Stimulated activated CD4-positive, alpha-beta T cell treated with anti-CD3 and anti-CD28 coated beads, Interleukin-1b, Interleukin-23, amount 100 ng/mL, for 1 hour (primary cell): ENCODE results near the gene TTR.

Experiments
- DNase-seq, 2 donors: peaks; one replicate each; pipeline ENCODE4 v3.0.0-alpha.2; 2020; ENCODE audit warnings: low read depth in 2 of 2

The TTR gene

GRCh38 chr18:31579375-31579774, 12.3 kb upstream of the TTR start:
- no peak for DNase-seq

DNA sequence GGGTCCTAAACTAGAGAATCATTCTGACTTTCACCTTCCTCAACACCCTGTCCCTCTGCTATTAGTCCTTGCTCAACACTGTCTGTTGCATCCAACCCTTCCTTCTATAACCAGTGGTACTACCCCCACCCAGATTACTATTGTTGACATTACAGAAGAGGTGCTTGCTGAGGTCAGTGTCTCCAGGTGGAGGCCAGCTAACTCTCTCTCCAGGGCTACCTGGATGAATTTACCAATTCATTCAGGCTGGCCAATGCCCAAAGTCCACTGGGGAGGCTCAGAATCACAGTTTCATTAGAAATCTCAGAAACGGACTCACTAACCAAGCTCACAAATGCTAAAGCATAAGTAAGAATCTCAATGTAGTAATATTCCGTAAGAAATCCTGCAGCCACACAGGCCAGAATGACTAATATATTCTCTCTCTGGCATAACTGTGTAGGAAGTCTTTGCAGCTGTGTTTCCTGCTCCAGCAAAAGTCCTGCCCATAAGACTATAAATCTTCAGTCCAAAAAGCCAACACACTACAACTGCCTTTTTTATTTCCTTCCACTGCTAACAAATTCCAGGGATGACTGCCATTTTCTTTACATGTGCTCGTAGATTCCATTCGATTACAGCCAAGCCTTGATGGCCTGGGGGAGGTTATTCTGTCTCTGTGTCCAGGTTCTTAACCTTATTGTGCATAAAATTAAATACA, 10.0 kb upstream of the TTR start:
- DNase-seq, result no peak

DNA sequence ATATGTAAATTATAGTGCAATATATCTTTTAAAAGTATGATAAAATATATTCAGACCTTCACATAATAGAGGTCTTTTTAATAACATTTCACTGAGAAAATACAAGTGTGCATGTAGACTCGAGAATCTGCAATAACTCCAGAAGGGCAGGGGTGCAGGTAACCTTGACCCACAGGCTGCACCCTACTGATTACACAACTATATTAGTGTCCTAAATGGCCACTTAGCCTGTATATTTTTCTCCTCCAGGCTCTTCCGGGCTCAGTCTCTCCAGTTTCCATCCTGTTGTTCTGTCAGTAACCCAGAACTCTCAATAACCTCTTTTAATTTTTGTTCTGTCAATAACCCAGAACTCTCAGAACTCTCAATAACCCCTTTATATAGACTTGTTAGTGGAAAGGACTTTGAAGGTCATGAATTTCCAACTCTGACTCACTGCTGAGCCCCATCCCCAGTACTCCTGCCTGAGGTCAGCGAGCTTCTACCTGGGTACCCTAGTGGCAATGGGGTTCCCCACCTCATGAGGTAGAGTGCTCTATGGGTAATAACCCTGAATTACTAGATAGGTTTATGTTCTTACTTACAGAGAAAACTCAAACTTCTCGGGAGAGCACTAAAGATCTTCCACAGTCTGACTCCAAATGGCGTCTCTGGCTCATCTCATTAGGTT, 8.4 kb upstream of the TTR start:
- DNase-seq, result no peak

- DNase-seq, result no peak
Observed at GRCh38 chr18:31585991-31586390, 5.7 kb upstream of the TTR start.

DNA sequence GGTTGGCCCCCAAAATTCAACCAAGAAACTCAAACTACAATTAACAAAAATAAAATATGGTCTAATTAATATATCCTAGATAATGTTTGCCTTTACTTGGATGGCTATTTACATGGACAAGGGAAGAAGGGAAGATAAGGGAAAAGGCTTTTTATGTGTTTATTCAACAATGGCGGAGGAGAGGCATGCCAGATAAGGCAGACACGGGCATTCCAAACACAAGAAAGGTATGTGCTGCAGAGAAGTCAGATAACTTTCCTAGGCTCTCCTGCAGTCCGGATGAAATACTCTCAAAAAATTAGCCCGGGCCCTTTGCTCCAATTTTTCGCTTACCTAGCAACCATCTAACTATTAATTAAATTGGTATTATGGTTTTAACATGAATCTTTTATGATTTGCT, 5.1 kb upstream of the TTR start:
- no peak for DNase-seq

- DNase-seq, result no peak
Observed at GRCh38 chr18:31587529-31587928, 4.1 kb upstream of the TTR start.

GRCh38 chr18:31590570-31590969, 1.1 kb upstream of the TTR start:
- no peak for DNase-seq

DNA sequence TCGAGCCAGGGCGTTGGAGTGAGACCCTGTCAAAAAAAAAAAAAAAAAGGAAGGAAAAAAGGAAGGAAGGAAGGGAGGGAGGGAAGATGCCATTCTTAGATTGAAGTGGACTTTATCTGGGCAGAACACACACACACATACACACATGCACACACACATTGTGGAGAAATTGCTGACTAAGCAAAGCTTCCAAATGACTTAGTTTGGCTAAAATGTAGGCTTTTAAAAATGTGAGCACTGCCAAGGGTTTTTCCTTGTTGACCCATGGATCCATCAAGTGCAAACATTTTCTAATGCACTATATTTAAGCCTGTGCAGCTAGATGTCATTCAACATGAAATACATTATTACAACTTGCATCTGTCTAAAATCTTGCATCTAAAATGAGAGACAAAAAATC, 564 bp upstream of the TTR start:
- DNase-seq, result no peak

- DNase-seq, result no peak
Observed at GRCh38 chr18:31592506-31593157, 955 bp downstream of the TTR start.

DNA sequence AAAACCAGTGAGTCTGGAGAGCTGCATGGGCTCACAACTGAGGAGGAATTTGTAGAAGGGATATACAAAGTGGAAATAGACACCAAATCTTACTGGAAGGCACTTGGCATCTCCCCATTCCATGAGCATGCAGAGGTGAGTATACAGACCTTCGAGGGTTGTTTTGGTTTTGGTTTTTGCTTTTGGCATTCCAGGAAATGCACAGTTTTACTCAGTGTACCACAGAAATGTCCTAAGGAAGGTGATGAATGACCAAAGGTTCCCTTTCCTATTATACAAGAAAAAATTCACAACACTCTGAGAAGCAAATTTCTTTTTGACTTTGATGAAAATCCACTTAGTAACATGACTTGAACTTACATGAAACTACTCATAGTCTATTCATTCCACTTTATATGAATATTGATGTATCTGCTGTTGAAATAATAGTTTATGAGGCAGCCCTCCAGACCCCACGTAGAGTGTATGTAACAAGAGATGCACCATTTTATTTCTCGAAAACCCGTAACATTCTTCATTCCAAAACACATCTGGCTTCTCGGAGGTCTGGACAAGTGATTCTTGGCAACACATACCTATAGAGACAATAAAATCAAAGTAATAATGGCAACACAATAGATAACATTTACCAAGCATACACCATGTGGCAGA, 3.6 kb downstream of the TTR start:
- DNase-seq, result no peak

- no peak for DNase-seq
Observed at GRCh38 chr18:31596081-31596872, 4.6 kb downstream of the TTR start.

DNA sequence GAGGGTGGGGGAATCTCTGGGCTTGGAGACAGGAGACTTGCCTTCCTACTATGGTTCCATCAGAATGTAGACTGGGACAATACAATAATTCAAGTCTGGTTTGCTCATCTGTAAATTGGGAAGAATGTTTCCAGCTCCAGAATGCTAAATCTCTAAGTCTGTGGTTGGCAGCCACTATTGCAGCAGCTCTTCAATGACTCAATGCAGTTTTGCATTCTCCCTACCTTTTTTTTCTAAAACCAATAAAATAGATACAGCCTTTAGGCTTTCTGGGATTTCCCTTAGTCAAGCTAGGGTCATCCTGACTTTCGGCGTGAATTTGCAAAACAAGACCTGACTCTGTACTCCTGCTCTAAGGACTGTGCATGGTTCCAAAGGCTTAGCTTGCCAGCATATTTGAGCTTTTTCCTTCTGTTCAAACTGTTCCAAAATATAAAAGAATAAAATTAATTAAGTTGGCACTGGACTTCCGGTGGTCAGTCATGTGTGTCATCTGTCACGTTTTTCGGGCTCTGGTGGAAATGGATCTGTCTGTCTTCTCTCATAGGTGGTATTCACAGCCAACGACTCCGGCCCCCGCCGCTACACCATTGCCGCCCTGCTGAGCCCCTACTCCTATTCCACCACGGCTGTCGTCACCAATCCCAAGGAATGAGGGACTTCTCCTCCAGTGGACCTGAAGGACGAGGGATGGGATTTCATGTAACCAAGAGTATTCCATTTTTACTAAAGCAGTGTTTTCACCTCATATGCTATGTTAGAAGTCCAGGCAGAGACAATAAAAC, 6.5 kb downstream of the TTR start:
- no peak for DNase-seq

GRCh38 chr18:31603315-31603714, 11.6 kb downstream of the TTR start:
- no peak for DNase-seq

- no peak for DNase-seq
Observed at GRCh38 chr18:31606265-31606664, 14.6 kb downstream of the TTR start.

DNA sequence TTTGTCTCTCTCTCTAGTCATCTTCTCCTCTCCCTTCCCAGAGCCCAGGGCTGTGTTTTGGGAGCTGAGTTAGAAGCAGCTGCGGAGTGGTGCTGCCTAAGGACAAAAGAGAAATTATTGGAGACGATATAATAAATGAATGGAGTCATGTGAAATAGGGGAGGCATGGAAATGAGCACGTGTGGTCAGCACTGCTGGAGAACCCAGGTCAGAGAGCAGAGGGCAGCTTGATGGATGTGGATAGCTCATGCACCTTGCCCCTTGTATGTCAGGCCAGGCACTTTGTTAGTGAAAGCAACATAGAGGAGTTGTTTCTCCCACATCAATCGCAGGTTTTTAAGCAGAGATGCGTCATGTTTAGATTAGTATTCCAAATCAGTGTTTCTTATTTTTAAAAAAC, 15.7 kb downstream of the TTR start:
- no peak for DNase-seq

DNA sequence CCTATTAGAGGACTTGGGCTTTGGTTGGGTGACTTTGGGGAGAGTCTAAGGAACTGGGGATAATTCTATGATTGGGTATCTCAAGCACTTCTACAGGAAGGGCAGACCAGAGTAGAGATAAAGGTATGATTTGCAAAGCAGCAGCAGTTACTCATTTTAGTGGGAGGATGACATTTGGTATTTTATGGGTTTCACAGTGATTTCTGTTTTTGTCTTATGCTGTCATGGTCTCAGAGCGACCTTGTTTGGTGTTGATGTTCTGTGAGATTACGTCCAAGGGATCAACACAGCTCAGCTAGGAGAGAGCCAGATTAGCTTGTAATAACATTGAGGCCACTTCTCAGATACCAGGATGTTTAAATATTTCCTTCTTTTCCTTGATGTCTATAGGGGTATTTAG, 18.2 kb downstream of the TTR start:
- DNase-seq, result no peak

GRCh38 chr18:31610286-31611205, 18.9 kb downstream of the TTR start:
- no peak for DNase-seq

DNA sequence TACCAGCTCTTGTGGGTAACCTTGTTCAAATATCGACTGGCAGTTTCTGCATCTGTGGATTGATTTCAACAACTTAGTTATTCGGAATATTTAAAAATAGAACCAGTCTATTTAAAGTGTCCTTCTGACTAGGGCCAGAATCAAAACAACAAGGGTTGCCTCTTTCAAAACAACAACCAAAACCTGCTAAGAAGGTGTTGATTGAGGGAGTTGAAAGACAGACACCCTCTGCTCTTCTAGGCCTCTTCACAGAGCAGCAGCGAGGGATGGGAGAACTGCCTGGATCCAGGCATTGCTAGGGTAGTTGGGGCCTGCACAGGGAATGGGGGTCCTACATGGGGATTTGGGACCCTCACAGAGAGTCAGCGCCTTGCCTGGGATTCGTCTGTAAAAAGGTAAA, 19.8 kb downstream of the TTR start:
- no peak for DNase-seq

DNA sequence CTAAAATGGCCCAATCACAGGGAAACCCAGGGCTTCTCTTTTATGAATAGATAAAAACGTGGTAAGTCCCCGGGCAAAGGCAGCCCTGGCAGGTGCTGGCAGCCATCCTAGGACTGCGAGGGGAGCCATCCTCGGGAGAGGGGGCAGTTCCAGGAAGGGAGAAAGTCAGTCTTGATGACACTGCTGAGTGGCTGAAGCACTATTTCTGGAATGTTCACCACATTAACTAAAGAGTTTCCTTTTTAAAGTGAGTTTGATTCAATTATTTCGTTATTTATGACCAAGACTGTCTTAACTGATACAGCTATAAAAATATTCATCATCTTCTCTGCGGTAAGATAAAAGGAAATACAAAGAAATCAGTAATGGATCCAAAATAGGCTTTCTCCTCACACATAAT, 20.4 kb downstream of the TTR start:
- DNase-seq, result no peak

GRCh38 chr18:31614044-31614443, 22.4 kb downstream of the TTR start:
- DNase-seq, result no peak
